Activated CD8-positive, alpha-beta T cell treated with anti-CD3 and anti-CD28 coated beads for 36 hours (primary cell): ENCODE data around the gene PARP4. TPM values are rescaled to one million over a fixed set of nuclear protein-coding genes. Genes with fewer than 3 reads are reported as not detected.
"Not testable (repeated sequence)": the region's sequence is repeated elsewhere in the genome, so short reads cannot be mapped to it uniquely, and the experiment has no call there.

Source experiments
- ATAC-seq: fragments of 200-7000 bp; cut with Tn5 transposase; one replicate; pipeline ENCODE4 v1.10.0; 2021; ENCODE audit warnings: mild to moderate bottlenecking, moderate library complexity
- CTCF ChIA-PET: fragments of 350-600 bp; sonication (Branson Sonifier 250); formaldehyde crosslinking; loops from one replicate; lab custom pipeline; 2021; ENCODE audit warnings: antibody characterized with exemption; lab: Charles Lee
- POLR2A ChIA-PET: fragments of 350-600 bp; sonication (Branson Sonifier 250); formaldehyde crosslinking; loops from one replicate; lab custom pipeline; 2021; ENCODE audit warnings: antibody characterized with exemption; lab: Charles Lee
- DNase-seq: peaks from one replicate; pipeline ENCODE4 v3.0.0-alpha.2; 2020
- H3K27ac Mint-ChIP-seq: one replicate; pipeline ENCODE4 v1.8.0; 2021; ENCODE audit warnings: mild to moderate bottlenecking, mixed read lengths
- H3K27me3 Mint-ChIP-seq: one replicate; pipeline ENCODE4 v1.8.0; 2021; ENCODE audit warnings: mixed read lengths
- H3K36me3 Mint-ChIP-seq: one replicate; pipeline ENCODE4 v1.8.0; 2021; ENCODE audit warnings: low read depth, mixed read lengths
- H3K4me1 Mint-ChIP-seq: one replicate; pipeline ENCODE4 v1.8.0; 2021; ENCODE audit warnings: low read depth, mixed read lengths
- H3K4me3 Mint-ChIP-seq: one replicate; pipeline ENCODE4 v1.8.0; 2021; ENCODE audit warnings: mild to moderate bottlenecking, moderate library complexity, mixed read lengths
- H3K9me3 Mint-ChIP-seq: one replicate; pipeline ENCODE4 v1.8.0; 2021; ENCODE audit warnings: mixed read lengths
- CTCF ChIP-seq: fragments of 200-600 bp; IDR thresholded peaks from one replicate; pipeline ENCODE4 v1.8.0; 2022; ENCODE audit warnings: antibody characterized with exemption, mild to moderate bottlenecking
- intact Hi-C: fragments of 100-400 bp; cut with micrococcal nuclease; formaldehyde crosslinking; loops from one replicate; pipeline ENCODE4 v1.10.0; 2022
- total RNA-seq, 2 experiments: library from RNA; stranded (reverse); gene quantifications; one replicate each; pipeline ENCODE4 v1.2.3, GENCODE V29; 2021

Gene PARP4
- total RNA-seq, 2 experiments from 2014 or later, result 20.4 to 22.4 TPM

- no peak for TF ChIP-seq CTCF
- Mint-ChIP-seq H3K9me3 (peaks cover 9% of the 10 kb centered on the region), H3K27ac (no peak overlapping the region), H3K4me3 (no peak overlapping the region), H3K27me3 (no peaks in the 10 kb centered on the region), H3K4me1 (no peaks in the 10 kb centered on the region), H3K36me3 (peaks cover 6% of the 10 kb centered on the region)
- intact Hi-C loops, result no loop called here
- POLR2A ChIA-PET, result no interaction called here
- ATAC-seq (no peak), DNase-seq (no peak)
- CTCF ChIA-PET, result no interaction called here
These were observed 115.8 kb downstream of the PARP4 start for GRCh38 chr13:24396821-24397220.

GRCh38 chr13:24392972-24393371, 119.6 kb downstream of the PARP4 start:
- ATAC-seq (no peak), DNase-seq (no peak)
- ChIA-PET CTCF (no interaction called here), POLR2A (no interaction called here)
- peaks cover 6% of the 10 kb centered on the region for H3K36me3 Mint-ChIP-seq
- no peaks in the 10 kb centered on the region for H3K4me1 Mint-ChIP-seq
- no peak for TF ChIP-seq CTCF
- H3K4me3 Mint-ChIP-seq, result no peak overlapping the region
- H3K27me3 Mint-ChIP-seq, result no peaks in the 10 kb centered on the region
- intact Hi-C loops, result no loop called here
- H3K27ac Mint-ChIP-seq, result no peak overlapping the region
- peaks cover 9% of the 10 kb centered on the region for H3K9me3 Mint-ChIP-seq

- H3K4me3 Mint-ChIP-seq, H3K27ac Mint-ChIP-seq, H3K27me3 Mint-ChIP-seq, H3K9me3 Mint-ChIP-seq, intact Hi-C loops, POLR2A ChIA-PET, H3K4me1 Mint-ChIP-seq, ATAC-seq, CTCF ChIA-PET, H3K36me3 Mint-ChIP-seq, DNase-seq: not testable (repeated sequence)
These were observed 120.6 kb downstream of the PARP4 start for GRCh38 chr13:24391771-24392683.

GRCh38 chr13:24390795-24391194, 121.8 kb downstream of the PARP4 start:
- H3K27me3 Mint-ChIP-seq, ATAC-seq, H3K9me3 Mint-ChIP-seq, POLR2A ChIA-PET, H3K27ac Mint-ChIP-seq, CTCF ChIA-PET, H3K36me3 Mint-ChIP-seq, H3K4me1 Mint-ChIP-seq, H3K4me3 Mint-ChIP-seq, intact Hi-C loops, DNase-seq: not testable (repeated sequence)

- Mint-ChIP-seq H3K4me3 (no peak overlapping the region), H3K27me3 (no peaks in the 10 kb centered on the region), H3K36me3 (no peaks in the 10 kb centered on the region), H3K4me1 (no peaks in the 10 kb centered on the region), H3K27ac (no peak overlapping the region), H3K9me3 (no peaks in the 10 kb centered on the region)
- ChIA-PET CTCF (no interaction called here), POLR2A (no interaction called here)
- intact Hi-C loops, result no loop called here
- DNase-seq (no peak), ATAC-seq (no peak)
- TF ChIP-seq CTCF, result no peak
These were observed 123.1 kb downstream of the PARP4 start for GRCh38 chr13:24389506-24389905.

GRCh38 chr13:24388743-24389142, 123.8 kb downstream of the PARP4 start:
- H3K27ac Mint-ChIP-seq, H3K36me3 Mint-ChIP-seq, ATAC-seq, POLR2A ChIA-PET, H3K9me3 Mint-ChIP-seq, CTCF ChIA-PET, H3K4me3 Mint-ChIP-seq, DNase-seq, H3K4me1 Mint-ChIP-seq, H3K27me3 Mint-ChIP-seq, intact Hi-C loops: not testable (repeated sequence)
